Neural cell (in vitro differentiated cells): Measurements from ENCODE around the gene C10orf90.

Source experiments
- CTCF ChIP-seq: fragments of 450-650 bp; IDR thresholded peaks from 2 replicates; pipeline ENCODE4 v1.5.1; 2014; ENCODE audit warnings: antibody characterized with exemption, mild to moderate bottlenecking, moderate library complexity; ENCODE audit not compliant: poor library complexity, severe bottlenecking
- EP300 ChIP-seq: fragments of 450-650 bp; conservative IDR thresholded peaks from 2 replicates; pipeline ENCODE4 v1.6.1; 2014; ENCODE audit warnings: antibody characterized with exemption, mild to moderate bottlenecking, moderate library complexity; ENCODE audit not compliant: poor library complexity, severe bottlenecking
- EZH2 ChIP-seq: fragments of 200-600, 300-800 bp; shearing (Covaris generic), sonication (generic); IDR thresholded peaks from 2 replicates; pipeline ENCODE4 v1.6.1; 2014; ENCODE audit warnings: antibody characterized with exemption, low read length, borderline replicate concordance, mild to moderate bottlenecking; ENCODE audit not compliant: insufficient read depth, poor library complexity, severe bottlenecking
- MXI1 ChIP-seq: fragments of 450-650 bp; conservative IDR thresholded peaks from 2 replicates; pipeline ENCODE4 v1.6.1; 2014; ENCODE audit warnings: antibody characterized with exemption, mild to moderate bottlenecking; ENCODE audit not compliant: poor library complexity, severe bottlenecking
- POLR2AphosphoS5 ChIP-seq: IDR thresholded peaks from 2 replicates; pipeline ENCODE4 v1.6.1; 2012
- RAD21 ChIP-seq: fragments of 450-650 bp; conservative IDR thresholded peaks from 2 replicates; pipeline ENCODE4 v1.6.1; 2014; ENCODE audit warnings: antibody characterized with exemption, mild to moderate bottlenecking, moderate library complexity
- SMC3 ChIP-seq: fragments of 450-650 bp; conservative IDR thresholded peaks from 2 replicates; pipeline ENCODE4 v1.6.1; 2014; ENCODE audit warnings: antibody characterized with exemption, mild to moderate bottlenecking, moderate library complexity; ENCODE audit not compliant: poor library complexity
- TAF1 ChIP-seq: IDR thresholded peaks from 2 replicates; pipeline ENCODE4 v1.6.1; 2012; ENCODE audit warnings: low read depth

GRCh38 chr10:126409821-126410220 lies 260.7 kb downstream of the C10orf90 start:
- TF ChIP-seq CTCF (no peak), EZH2 (no peak), POLR2AphosphoS5 (no peak), RAD21 (no peak), EP300 (no peak), TAF1 (no peak), SMC3 (no peak), MXI1 (no peak)
